Neural cell (in vitro differentiated cells): ENCODE data around the gene ODAD4. TPM values are rescaled to one million over a fixed set of nuclear protein-coding genes. Genes with fewer than 3 reads are reported as not detected.

Source experiments
- H2AFZ ChIP-seq: fragments of 200-600, 300-800 bp; sonication (generic), shearing (Covaris generic); 2 replicates; pipeline ENCODE4 v1.6.0; 2014; ENCODE audit warnings: low read depth, mild to moderate bottlenecking, antibody characterized with exemption, low read length, moderate library complexity
- H3F3A ChIP-seq: fragments of 200-600 bp; shearing (Covaris generic); 2 replicates; pipeline ENCODE4 v1.6.1; 2016; ENCODE audit warnings: mild to moderate bottlenecking, moderate library complexity, mixed read lengths, antibody characterized with exemption, low read length; ENCODE audit not compliant: insufficient read depth, poor library complexity, severe bottlenecking
- H3K27ac ChIP-seq: fragments of 200-600, 300-800 bp; sonication (generic), shearing (Covaris generic); 2 replicates; pipeline ENCODE4 v1.5.1; 2014; ENCODE audit warnings: mild to moderate bottlenecking, low read length, moderate library complexity
- H3K27me3 ChIP-seq: fragments of 300-800, 200-600 bp; sonication (generic), shearing (Covaris generic); 2 replicates; pipeline ENCODE4 v1.6.0; 2014; ENCODE audit warnings: mild to moderate bottlenecking, low read depth, low read length, moderate library complexity; ENCODE audit not compliant: insufficient read depth
- H3K36me3 ChIP-seq: fragments of 300-800, 200-600 bp; sonication (generic), shearing (Covaris generic); 2 replicates; pipeline ENCODE4 v1.5.1; 2014; ENCODE audit warnings: mild to moderate bottlenecking, antibody characterized with exemption, low read length, moderate library complexity; ENCODE audit not compliant: insufficient read depth
- H3K4me2 ChIP-seq: fragments of 300-800, 200-600 bp; sonication (generic), shearing (Covaris generic); 2 replicates; pipeline ENCODE4 v1.6.0; 2014; ENCODE audit warnings: mild to moderate bottlenecking, low read length
- H3K4me3 ChIP-seq: fragments of 300-800, 200-600 bp; sonication (generic), shearing (Covaris generic); 2 replicates; pipeline ENCODE4 v1.5.1; 2014; ENCODE audit warnings: mild to moderate bottlenecking, low read length, moderate library complexity
- H3K79me2 ChIP-seq: fragments of 200-600 bp; shearing (Covaris generic); replicated peaks from 2 replicates; pipeline ENCODE4 v1.6.0; 2014; ENCODE audit warnings: mild to moderate bottlenecking, low read length, moderate library complexity; ENCODE audit not compliant: insufficient read depth
- H3K9ac ChIP-seq: fragments of 300-800, 200-600 bp; sonication (generic), shearing (Covaris generic); 2 replicates; pipeline ENCODE4 v1.6.1; 2016; ENCODE audit warnings: mild to moderate bottlenecking, low read length, mixed read lengths
- H3K9me2 ChIP-seq: fragments of 200-600 bp; shearing (Covaris generic); 2 replicates; pipeline ENCODE4 v1.6.1; 2016; ENCODE audit warnings: mild to moderate bottlenecking, low read length, mixed read lengths; ENCODE audit not compliant: insufficient read depth
- H3K9me3 ChIP-seq: fragments of 200-600, 300-800 bp; sonication (generic), shearing (Covaris generic); 2 replicates; pipeline ENCODE4 v1.6.1; 2016; ENCODE audit warnings: mild to moderate bottlenecking, mixed run types, low read length, moderate library complexity, mixed read lengths
- H4K20me1 ChIP-seq: fragments of 200-600 bp; shearing (Covaris generic); 2 replicates; pipeline ENCODE4 v1.6.1; 2016; ENCODE audit warnings: mild to moderate bottlenecking, mixed run types; ENCODE audit not compliant: insufficient read depth
- CTCF ChIP-seq: fragments of 450-650 bp; IDR thresholded peaks from 2 replicates; pipeline ENCODE4 v1.5.1; 2014; ENCODE audit warnings: antibody characterized with exemption, mild to moderate bottlenecking, moderate library complexity; ENCODE audit not compliant: poor library complexity, severe bottlenecking
- EP300 ChIP-seq: fragments of 450-650 bp; conservative IDR thresholded peaks from 2 replicates; pipeline ENCODE4 v1.6.1; 2014; ENCODE audit warnings: antibody characterized with exemption, mild to moderate bottlenecking, moderate library complexity; ENCODE audit not compliant: poor library complexity, severe bottlenecking
- EZH2 ChIP-seq: fragments of 200-600, 300-800 bp; shearing (Covaris generic), sonication (generic); IDR thresholded peaks from 2 replicates; pipeline ENCODE4 v1.6.1; 2014; ENCODE audit warnings: antibody characterized with exemption, low read length, borderline replicate concordance, mild to moderate bottlenecking; ENCODE audit not compliant: insufficient read depth, poor library complexity, severe bottlenecking
- MXI1 ChIP-seq: fragments of 450-650 bp; conservative IDR thresholded peaks from 2 replicates; pipeline ENCODE4 v1.6.1; 2014; ENCODE audit warnings: antibody characterized with exemption, mild to moderate bottlenecking; ENCODE audit not compliant: poor library complexity, severe bottlenecking
- POLR2AphosphoS5 ChIP-seq: IDR thresholded peaks from 2 replicates; pipeline ENCODE4 v1.6.1; 2012
- RAD21 ChIP-seq: fragments of 450-650 bp; conservative IDR thresholded peaks from 2 replicates; pipeline ENCODE4 v1.6.1; 2014; ENCODE audit warnings: antibody characterized with exemption, mild to moderate bottlenecking, moderate library complexity
- REST ChIP-seq: IDR thresholded peaks from 2 replicates; pipeline ENCODE4 v1.6.1; 2012; ENCODE audit warnings: borderline replicate concordance
- SMC3 ChIP-seq: fragments of 450-650 bp; conservative IDR thresholded peaks from 2 replicates; pipeline ENCODE4 v1.6.1; 2014; ENCODE audit warnings: antibody characterized with exemption, mild to moderate bottlenecking, moderate library complexity; ENCODE audit not compliant: poor library complexity
- TAF1 ChIP-seq: IDR thresholded peaks from 2 replicates; pipeline ENCODE4 v1.6.1; 2012; ENCODE audit warnings: low read depth
- polyA plus RNA-seq: library from polyadenylated mRNA; depleted of rRNA; stranded (reverse); fragments of >200 nt; gene quantifications from 2 replicates; pipeline ENCODE4 v1.2.3, GENCODE V29; 2014

The ODAD4 gene
- polyA plus RNA-seq, 1 donor from 2014 or later, result 5.7 TPM

GRCh38 chr17:41904242-41904841 lies 26.1 kb upstream of the ODAD4 start:
- Histone ChIP-seq H2AFZ (no peak overlapping the region), H3K27ac (no peak overlapping the region), H3K9ac (no peak overlapping the region), H3K36me3 (no peaks in the 10 kb centered on the region), H3K4me2 (no peak overlapping the region), H3K9me3 (no peaks in the 10 kb centered on the region), H4K20me1 (no peaks in the 10 kb centered on the region), H3K9me2 (no peaks in the 10 kb centered on the region), H3K79me2 (no peaks in the 10 kb centered on the region), H3F3A (no peaks in the 10 kb centered on the region), H3K27me3 (no peaks in the 10 kb centered on the region), H3K4me3 (no peak overlapping the region)
- TF ChIP-seq SMC3 (no peak), RAD21 (no peak), MXI1 (no peak), EP300 (no peak)

- H4K20me1 ChIP-seq, result no peaks in the 10 kb centered on the region
- no peaks in the 10 kb centered on the region for H3K27me3 ChIP-seq
- no peak overlapping the region for H3K4me3 ChIP-seq
- H3K4me2 ChIP-seq, result no peak overlapping the region
- no peak overlapping the region for H3K27ac ChIP-seq
- no peak for TF ChIP-seq EP300
- no peak overlapping the region for H2AFZ ChIP-seq
- no peaks in the 10 kb centered on the region for H3K36me3 ChIP-seq
- no peak overlapping the region for H3K9ac ChIP-seq
- no peaks in the 10 kb centered on the region for H3K79me2 ChIP-seq
- no peaks in the 10 kb centered on the region for H3K9me2 ChIP-seq
- no peaks in the 10 kb centered on the region for H3F3A ChIP-seq
- H3K9me3 ChIP-seq, result no peaks in the 10 kb centered on the region
Observed at GRCh38 chr17:41905172-41905571, 25.2 kb upstream of the ODAD4 start.

- no peaks in the 10 kb centered on the region for H3F3A ChIP-seq
- H3K27ac ChIP-seq, result no peak overlapping the region
- no peak overlapping the region for H3K9ac ChIP-seq
- no peaks in the 10 kb centered on the region for H4K20me1 ChIP-seq
- H3K36me3 ChIP-seq, result no peaks in the 10 kb centered on the region
- H3K4me2 ChIP-seq, result no peak overlapping the region
- no peaks in the 10 kb centered on the region for H3K9me3 ChIP-seq
- H3K27me3 ChIP-seq, result no peaks in the 10 kb centered on the region
- no peaks in the 10 kb centered on the region for H3K79me2 ChIP-seq
- no peak overlapping the region for H3K4me3 ChIP-seq
- no peak overlapping the region for H2AFZ ChIP-seq
- TF ChIP-seq MXI1, result no peak
- TF ChIP-seq TAF1, result no peak
- TF ChIP-seq EP300, result no peak
- no peak for TF ChIP-seq POLR2AphosphoS5
- TF ChIP-seq EZH2, result no peak
- TF ChIP-seq RAD21, result no peak
- no peak for TF ChIP-seq SMC3
- TF ChIP-seq CTCF, result no peak
- no peak for TF ChIP-seq REST
- no peaks in the 10 kb centered on the region for H3K9me2 ChIP-seq
Observed at GRCh38 chr17:41906465-41907184, 23.8 kb upstream of the ODAD4 start.
